ENCODE measurements around the gene ANXA5.

Gene ANXA5

DNA sequence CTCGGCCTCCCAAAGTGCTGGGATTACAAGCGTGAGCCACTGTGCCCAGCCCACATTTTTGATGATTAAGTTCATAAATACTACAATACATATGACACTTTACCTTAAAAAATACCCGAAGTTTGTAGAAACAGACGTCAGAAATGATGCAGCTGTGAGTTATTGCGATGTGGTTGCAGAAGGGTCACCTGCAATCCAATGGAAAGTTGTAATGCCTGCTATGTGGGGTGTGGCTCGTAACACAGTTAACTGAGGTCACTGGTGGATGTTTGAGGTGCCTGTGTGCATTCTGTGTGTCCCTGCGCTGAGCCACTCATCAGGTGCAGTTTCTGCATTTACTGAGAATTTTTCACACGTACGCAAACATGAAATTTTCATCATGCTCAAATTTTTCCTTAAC lies 64.1 kb downstream of the ANXA5 start:
- TF ChIP-seq, protein P1, sequence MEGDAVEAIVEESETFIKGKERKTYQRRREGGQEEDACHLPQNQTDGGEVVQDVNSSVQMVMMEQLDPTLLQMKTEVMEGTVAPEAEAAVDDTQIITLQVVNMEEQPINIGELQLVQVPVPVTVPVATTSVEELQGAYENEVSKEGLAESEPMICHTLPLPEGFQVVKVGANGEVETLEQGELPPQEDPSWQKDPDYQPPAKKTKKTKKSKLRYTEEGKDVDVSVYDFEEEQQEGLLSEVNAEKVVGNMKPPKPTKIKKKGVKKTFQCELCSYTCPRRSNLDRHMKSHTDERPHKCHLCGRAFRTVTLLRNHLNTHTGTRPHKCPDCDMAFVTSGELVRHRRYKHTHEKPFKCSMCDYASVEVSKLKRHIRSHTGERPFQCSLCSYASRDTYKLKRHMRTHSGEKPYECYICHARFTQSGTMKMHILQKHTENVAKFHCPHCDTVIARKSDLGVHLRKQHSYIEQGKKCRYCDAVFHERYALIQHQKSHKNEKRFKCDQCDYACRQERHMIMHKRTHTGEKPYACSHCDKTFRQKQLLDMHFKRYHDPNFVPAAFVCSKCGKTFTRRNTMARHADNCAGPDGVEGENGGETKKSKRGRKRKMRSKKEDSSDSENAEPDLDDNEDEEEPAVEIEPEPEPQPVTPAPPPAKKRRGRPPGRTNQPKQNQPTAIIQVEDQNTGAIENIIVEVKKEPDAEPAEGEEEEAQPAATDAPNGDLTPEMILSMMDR (IDR thresholded peaks at IDR 0.05; ENCODE audit: insufficient read depth, low read depth, low read length, missing control alignments), result no peak
- no peak overlapping the region for H3K4me3 ChIP-seq (ENCODE audit: low read depth, low read length)
- DNase-seq (ENCODE audit: low read depth), result no peak

Measured in GM12865 (cell line).